GM19452 (cell line): ENCODE results near the gene ENTR1.
"Not testable (repeated sequence)": the region's sequence is repeated elsewhere in the genome, so short reads cannot be mapped to it uniquely, and the experiment has no call there.

Experiments used
- ATAC-seq: cut with Tn5 transposase; IDR thresholded peaks from one replicate; pipeline ENCODE4 v1.9.1; 2021; ENCODE audit not compliant: unreplicated experiment

ENTR1 gene

DNA sequence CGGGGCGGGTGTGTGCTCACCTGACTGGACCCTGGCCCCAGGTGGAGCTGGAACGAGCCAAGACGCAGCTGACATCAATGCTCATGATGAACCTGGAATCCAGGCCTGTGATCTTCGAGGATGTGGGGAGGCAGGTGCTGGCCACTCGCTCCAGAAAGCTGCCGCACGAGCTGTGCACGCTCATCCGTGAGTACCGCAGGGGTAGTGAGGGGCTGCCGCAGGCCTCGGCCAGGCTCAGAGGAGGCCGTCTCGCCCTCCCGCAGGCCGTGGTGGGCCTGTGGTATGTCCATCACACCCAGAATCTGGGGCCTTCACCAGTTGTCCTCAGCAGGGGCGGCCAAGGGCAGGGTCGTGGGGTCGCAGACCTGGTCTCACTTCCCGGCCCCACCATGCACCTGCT is 11.4 kb upstream of the ENTR1 start:
- ATAC-seq: no peak

- ATAC-seq: no peak
Observed at GRCh38 chr9:136419092-136419420, 8.6 kb upstream of the ENTR1 start.

GRCh38 chr9:136418182-136419091 is 8.0 kb upstream of the ENTR1 start:
- ATAC-seq: no peak

DNA sequence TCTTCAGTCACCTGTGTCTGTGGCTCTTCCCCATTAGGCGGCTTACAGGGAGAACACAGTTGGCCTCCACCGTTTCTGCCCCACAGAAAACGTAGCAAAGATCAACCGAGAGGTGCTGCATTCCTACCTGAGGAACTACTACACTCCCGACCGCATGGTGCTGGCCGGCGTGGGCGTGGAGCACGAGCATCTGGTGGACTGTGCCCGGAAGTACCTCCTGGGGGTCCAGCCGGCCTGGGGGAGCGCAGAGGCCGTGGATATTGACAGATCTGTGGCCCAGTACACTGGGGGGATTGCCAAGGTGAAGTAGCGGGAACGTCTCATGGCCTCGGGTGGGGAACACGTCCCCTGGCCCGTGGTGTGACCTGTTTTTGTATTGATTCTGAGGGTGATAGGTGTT is 6.5 kb upstream of the ENTR1 start:
- ATAC-seq: no peak

DNA sequence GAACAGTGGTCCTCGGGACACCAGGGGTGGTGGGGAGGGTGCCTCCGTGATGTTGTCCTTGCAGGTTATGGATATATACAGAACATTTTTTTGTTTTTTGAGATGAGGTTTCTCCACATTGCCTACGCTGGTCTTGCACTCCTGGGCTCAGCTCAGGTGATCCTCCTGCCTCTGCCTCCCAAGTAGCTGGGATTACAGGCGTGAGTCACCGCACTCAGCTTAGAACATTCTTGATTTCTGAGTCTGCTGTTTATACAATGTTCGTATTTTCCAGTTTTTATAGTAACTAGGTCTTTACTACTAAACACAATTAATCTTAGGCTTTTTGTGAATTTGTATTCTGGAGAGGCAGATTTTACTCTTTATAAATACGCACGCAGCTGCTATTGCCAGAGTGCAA is 6.0 kb upstream of the ENTR1 start:
- ATAC-seq: no peak

DNA sequence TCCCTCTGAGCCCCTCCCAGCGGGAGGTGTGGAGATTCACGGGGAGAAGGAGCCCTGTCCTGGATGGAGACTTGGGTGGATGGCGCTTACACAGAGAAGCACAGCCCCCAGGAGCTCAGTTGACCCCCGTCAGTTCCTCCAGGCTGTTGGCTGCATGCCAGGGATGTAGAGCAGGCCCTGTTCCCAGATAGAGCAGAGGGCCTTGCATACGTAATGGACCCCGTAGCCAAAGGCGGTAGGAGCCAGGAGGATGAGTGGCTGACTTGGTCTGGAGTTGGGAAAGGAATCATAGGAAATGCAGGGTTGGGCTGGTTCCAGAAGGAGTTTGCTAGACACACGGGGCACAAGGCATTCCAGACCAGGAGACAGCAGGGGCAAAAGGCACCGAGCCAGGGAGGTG is 2.5 kb upstream of the ENTR1 start:
- ATAC-seq: no peak

- no peak for ATAC-seq
Observed at GRCh38 chr9:136411378-136411777, 964 bp upstream of the ENTR1 start.

- peak; percentile 17 for ATAC-seq
Observed at GRCh38 chr9:136409557-136410455, 608 bp downstream of the ENTR1 start.

DNA sequence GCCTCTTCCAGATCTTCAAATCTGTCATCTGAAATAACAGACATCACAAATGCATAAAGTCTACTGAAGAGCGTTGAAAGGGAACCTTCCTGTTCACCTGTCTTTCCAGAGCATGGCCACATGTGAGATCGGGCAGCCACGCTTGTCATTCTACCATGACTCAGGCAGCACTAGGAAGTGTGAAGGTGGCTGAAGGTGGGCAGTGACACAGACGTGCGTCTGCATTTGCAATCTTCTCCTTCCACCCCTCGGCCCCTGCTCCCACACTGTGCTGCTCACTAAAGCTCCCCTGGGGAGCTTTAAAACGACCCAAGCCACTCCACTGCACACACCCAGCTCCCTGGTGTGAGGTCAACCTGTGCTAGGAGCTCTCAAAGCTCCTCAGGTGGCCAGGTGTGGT is 2.5 kb downstream of the ENTR1 start:
- no peak for ATAC-seq

GRCh38 chr9:136407061-136407460 is 3.4 kb downstream of the ENTR1 start:
- not testable (repeated sequence) for ATAC-seq

DNA sequence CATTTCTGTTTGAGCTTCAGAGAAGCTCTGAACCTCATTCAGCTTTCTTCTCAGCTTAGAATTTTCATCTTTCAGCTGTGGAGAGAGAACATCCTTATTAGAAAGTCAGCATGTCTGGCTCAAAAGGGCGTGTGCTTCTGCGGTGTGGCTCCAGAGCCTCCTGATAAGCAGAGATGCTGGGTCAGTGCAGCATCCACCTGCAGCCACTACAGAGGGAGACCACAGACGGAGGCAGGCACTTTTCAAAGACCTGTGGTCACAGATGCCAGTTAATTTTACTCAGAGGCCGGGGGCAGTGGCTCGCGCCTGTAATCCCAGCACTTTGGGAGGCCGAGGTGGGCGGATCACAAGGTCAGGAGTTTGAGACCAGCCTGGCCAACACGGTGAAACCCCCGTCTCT is 4.5 kb downstream of the ENTR1 start:
- ATAC-seq: not testable (repeated sequence)

DNA sequence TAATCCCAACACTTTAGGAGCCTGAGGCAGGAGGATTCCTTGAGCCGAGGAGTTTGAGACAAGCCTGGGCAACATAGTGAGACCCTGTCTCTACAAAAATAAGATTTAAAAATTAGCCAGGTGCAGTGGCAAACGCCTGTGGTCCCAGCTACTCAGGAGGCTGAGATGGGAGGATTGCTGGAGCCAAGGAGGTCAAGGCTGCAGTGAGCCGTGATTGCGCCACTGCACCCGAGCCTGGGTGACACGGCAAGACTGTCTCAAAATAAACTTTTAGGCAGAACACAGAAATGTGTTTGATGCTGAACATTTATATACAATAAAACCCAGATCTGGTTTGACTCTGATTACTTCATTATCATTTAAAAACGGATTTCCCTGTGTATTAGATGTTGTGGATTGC is 4.9 kb downstream of the ENTR1 start:
- no peak for ATAC-seq

- no peak for ATAC-seq
Observed at GRCh38 chr9:136404801-136405136, 5.6 kb downstream of the ENTR1 start.

GRCh38 chr9:136403915-136404800 is 6.3 kb downstream of the ENTR1 start:
- ATAC-seq: no peak

DNA sequence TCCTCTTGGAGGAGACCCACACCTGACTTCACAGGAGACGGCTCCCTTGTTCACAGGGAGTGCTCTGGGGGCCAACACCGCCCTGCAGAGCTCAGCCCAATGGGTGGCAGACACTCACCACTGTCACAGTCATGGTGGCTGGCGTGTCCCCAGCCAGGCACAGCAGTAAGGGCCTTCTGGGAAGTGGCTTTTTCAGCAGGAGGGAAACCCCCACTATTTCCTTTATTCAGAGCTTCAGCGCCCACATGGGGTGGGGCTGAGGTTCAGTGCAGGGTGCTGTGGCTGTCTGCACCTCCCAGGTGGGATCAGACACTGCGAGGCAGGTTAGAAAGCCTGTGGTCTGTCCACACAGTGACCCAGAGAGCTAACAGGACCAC is 6.9 kb downstream of the ENTR1 start:
- peak; percentile 41 for ATAC-seq

GRCh38 chr9:136402067-136402466 is 8.3 kb downstream of the ENTR1 start:
- ATAC-seq: no peak

GRCh38 chr9:136401173-136401922 is 9.1 kb downstream of the ENTR1 start:
- no peak for ATAC-seq

DNA sequence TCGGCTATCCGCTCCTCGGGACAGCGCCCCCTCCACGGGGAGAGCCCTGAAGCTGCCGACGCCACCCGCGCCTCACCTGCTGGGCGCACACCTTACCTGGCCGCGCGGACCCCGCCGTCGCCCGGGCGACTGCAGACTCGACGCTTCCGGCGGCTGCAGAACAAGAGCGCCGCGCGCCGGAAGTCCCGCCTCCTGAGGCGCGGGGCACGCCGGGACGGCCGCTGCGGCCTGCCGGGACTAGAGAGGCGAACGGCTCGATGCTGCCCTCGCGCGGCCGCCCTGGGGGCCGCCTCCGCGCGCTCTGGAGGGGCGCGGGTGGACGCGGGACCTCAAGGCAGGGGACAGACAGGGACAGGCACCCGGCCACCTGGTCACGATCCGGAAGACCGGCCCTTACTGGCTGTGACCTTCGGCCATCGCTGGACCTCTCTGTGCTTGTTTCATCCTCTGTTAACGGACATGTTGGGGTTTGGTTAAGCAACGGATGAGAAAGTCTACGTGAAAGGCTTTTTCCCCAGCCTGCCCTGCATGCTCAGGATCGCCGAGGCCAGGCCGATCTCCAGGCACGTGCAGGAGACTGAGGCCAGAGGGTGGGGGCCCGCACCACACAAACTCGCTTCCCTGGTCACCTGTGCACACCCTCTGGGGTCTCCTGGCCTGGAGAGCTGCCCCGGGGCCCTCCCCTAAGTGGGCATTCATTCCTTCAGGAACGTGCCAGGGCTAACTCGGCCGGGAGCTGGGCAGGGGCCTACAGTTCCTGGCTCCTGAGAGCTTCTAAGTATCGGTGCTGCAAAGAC is 10.2 kb downstream of the ENTR1 start, which contains the start of gene SNAPC4:
Gene SNAPC4, minus strand, starts transcription at position 133 of the 797 bp plus-strand sequence. CDS start 1,742 bp downstream, outside the sequence.
- peak; percentile 68 for ATAC-seq

DNA sequence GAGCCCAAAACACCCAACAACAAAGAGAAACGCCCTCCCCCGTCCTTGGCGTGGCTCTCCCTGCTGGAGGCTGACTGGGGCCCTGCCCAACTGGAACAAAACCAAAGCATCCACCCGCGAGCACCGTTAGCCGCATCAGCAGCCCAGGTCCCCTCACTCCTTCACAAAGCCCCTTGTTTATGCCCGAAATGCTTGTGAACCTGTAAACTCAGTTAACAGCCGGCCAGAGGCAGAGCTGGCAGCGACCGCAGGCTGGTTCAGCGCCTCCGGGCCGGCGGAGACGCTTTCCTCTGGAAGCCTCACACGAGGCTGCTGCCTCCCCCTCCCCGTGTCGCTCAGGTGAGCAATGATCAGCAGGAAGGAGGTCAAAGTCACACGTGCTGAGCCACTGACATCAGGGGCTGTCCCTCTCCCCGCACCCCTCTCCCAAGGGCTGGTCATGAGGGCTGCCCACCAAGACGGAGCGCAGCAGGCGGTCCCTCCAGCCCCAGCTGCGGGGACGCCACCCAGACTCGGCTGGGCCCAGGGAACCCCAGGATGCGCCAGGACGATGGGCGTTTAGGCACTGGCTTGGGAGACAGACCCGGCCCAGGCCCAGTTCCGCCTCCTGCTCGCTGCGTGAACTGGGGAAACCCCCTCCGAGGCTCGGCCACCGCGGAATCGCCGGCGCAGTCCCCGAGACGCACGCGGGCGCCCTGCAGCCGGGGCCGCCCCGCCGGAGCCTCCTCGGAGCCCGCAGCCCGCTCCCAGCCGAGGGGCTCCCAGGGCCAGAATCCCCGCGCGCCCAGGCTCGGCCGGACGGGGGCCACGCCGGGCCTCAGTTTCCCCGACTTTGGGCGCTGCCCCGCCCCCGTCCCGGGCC is 11.0 kb downstream of the ENTR1 start:
- ATAC-seq: no peak
